Thyroid gland (tissue), 4 donors: ENCODE results near the gene YARS1.

ENCODE experiments used
- CTCF ChIP-seq, 6 experiments: fragments of 200-600 bp in 3 of 6; fragments of 450-650 bp in 3 of 6; sonication (generic) in 3 of 6; IDR thresholded peaks; one replicate each; pipeline ENCODE4 v1.5.1; 2016 to 2019; ENCODE audit warnings: antibody characterized with exemption in 6 of 6, mild to moderate bottlenecking in 2 of 6, inconsistent platforms in 1 of 6, moderate library complexity in 1 of 6
- POLR2A ChIP-seq, 2 donors: fragments of 450-650 bp; IDR thresholded peaks; one replicate each; pipeline ENCODE4 v1.6.1; 2017; ENCODE audit warnings: antibody characterized with exemption in 2 of 2, mild to moderate bottlenecking in 2 of 2, moderate library complexity in 1 of 2

- TF ChIP-seq CTCF (IDR thresholded peaks at IDR 0.05) = peak in 2 of 6 experiments; percentile 19 to 32
- TF ChIP-seq POLR2A (IDR thresholded peaks at IDR 0.05) = peak; percentile 42 to 70
These were observed at the start of gene YARS1, which contains the start of gene S100PBP for GRCh38 chr1:32817159-32817814.
